Duodenal mucosa (tissue), 2 donors: ENCODE measurements around the gene PIK3C2G.

Source experiments
- H3K27ac ChIP-seq: one replicate; pipeline ENCODE4 v1.7.0; 2013; ENCODE audit warnings: low read depth, low read length
- H3K27me3 ChIP-seq, 2 donors: one replicate each; pipeline ENCODE4 v1.7.0; 2013; ENCODE audit warnings: low read length in 2 of 2, control low read depth in 1 of 2; ENCODE audit not compliant: insufficient read depth in 2 of 2, control insufficient read depth in 1 of 2
- H3K36me3 ChIP-seq, 2 donors: one replicate each; pipeline ENCODE4 v1.7.0; 2013; ENCODE audit warnings: low read length in 2 of 2, control low read depth in 1 of 2; ENCODE audit not compliant: insufficient read depth in 2 of 2, control insufficient read depth in 1 of 2
- H3K4me1 ChIP-seq, 2 donors: one replicate each; pipeline ENCODE4 v1.7.0; 2013; ENCODE audit warnings: low read length in 2 of 2, control low read depth in 1 of 2; ENCODE audit not compliant: insufficient read depth in 2 of 2, control insufficient read depth in 1 of 2
- H3K4me3 ChIP-seq, 2 donors: one replicate each; pipeline ENCODE4 v1.7.0; 2013; ENCODE audit warnings: low read length in 2 of 2, low read depth in 1 of 2
- H3K9ac ChIP-seq, 2 donors: one replicate each; pipeline ENCODE4 v1.7.0; 2013; ENCODE audit warnings: low read length in 2 of 2, low read depth in 1 of 2
- H3K9me3 ChIP-seq, 2 donors: one replicate each; pipeline ENCODE4 v1.7.0; 2013; ENCODE audit warnings: low read length in 2 of 2, control low read depth in 1 of 2; ENCODE audit not compliant: control insufficient read depth in 1 of 2

The PIK3C2G gene

GRCh38 chr12:18556161-18556560, 294.8 kb downstream of the PIK3C2G start:
- no peak overlapping the region for H3K4me3 ChIP-seq
- no peaks in the 10 kb centered on the region for H3K4me1 ChIP-seq
- H3K9me3 ChIP-seq, result no peaks in the 10 kb centered on the region
- no peaks in the 10 kb centered on the region for H3K27me3 ChIP-seq
- H3K36me3 ChIP-seq, result no peaks in the 10 kb centered on the region
- no peak overlapping the region for H3K27ac ChIP-seq
- H3K9ac ChIP-seq, result no peak overlapping the region

- Histone ChIP-seq H3K9ac (no peak overlapping the region), H3K36me3 (no peaks in the 10 kb centered on the region), H3K27ac (no peak overlapping the region), H3K4me1 (no peaks in the 10 kb centered on the region), H3K4me3 (no peak overlapping the region), H3K27me3 (no peaks in the 10 kb centered on the region), H3K9me3 (no peaks in the 10 kb centered on the region)
These were observed 297.9 kb downstream of the PIK3C2G start for GRCh38 chr12:18559242-18559641.

- no peaks in the 10 kb centered on the region for H3K9me3 ChIP-seq
- no peaks in the 10 kb centered on the region for H3K36me3 ChIP-seq
- H3K27me3 ChIP-seq, result no peaks in the 10 kb centered on the region
- no peak overlapping the region for H3K4me3 ChIP-seq
- no peak overlapping the region for H3K9ac ChIP-seq
- H3K27ac ChIP-seq, result no peak overlapping the region
- no peaks in the 10 kb centered on the region for H3K4me1 ChIP-seq
These were observed 301.2 kb downstream of the PIK3C2G start for GRCh38 chr12:18562531-18562930.

DNA sequence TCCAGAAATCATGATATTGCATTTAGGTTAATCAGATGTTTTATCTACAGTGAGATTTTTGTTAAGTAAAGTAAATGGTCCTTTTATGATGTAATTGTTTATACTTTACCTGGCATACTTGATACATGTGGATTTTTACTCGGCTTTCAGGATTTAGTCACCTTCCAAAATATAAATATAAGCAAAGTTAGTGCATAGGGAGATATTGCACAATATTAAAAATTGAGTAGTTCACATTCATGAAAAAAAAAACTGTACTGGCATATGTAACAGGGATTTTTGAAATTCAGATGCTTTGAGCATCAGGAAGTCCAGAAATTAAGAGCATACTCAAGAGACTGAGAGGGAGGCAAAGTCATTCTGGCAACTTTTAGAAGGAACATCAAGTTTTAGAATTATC, 303.0 kb downstream of the PIK3C2G start:
- H3K27ac ChIP-seq, result no peak overlapping the region
- H3K9ac ChIP-seq, result no peak overlapping the region
- H3K36me3 ChIP-seq, result no peaks in the 10 kb centered on the region
- no peaks in the 10 kb centered on the region for H3K4me1 ChIP-seq
- no peaks in the 10 kb centered on the region for H3K9me3 ChIP-seq
- H3K27me3 ChIP-seq, result no peaks in the 10 kb centered on the region
- H3K4me3 ChIP-seq, result no peak overlapping the region

GRCh38 chr12:18567787-18568186, 306.5 kb downstream of the PIK3C2G start:
- H3K27ac ChIP-seq, result no peak overlapping the region
- no peaks in the 10 kb centered on the region for H3K36me3 ChIP-seq
- H3K27me3 ChIP-seq, result no peaks in the 10 kb centered on the region
- H3K9me3 ChIP-seq, result no peaks in the 10 kb centered on the region
- no peak overlapping the region for H3K9ac ChIP-seq
- no peak overlapping the region for H3K4me3 ChIP-seq
- no peaks in the 10 kb centered on the region for H3K4me1 ChIP-seq

DNA sequence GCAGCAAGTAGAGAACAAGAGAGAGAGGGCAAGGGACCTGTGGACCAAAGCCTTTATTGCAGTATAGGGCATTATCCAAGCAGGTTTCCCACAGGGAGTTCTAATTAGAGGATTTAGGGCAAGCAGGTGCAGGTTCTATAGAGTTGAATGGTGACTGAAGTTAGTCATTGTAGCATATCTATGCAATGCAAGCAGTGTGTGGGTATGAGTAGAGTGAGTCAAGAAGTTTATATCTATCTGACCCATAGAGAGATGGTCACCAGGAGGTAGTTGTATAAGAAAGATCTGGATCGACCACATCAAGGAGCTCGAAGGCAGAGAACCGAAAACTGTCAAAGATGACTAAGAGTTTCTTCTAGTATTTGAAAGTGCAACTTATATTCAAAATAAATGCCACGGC, 309.2 kb downstream of the PIK3C2G start:
- Histone ChIP-seq H3K27me3 (no peaks in the 10 kb centered on the region), H3K4me1 (no peaks in the 10 kb centered on the region), H3K27ac (no peak overlapping the region), H3K36me3 (no peaks in the 10 kb centered on the region), H3K4me3 (no peak overlapping the region), H3K9me3 (no peaks in the 10 kb centered on the region), H3K9ac (no peak overlapping the region)

GRCh38 chr12:18576104-18576626, 314.8 kb downstream of the PIK3C2G start:
- Histone ChIP-seq H3K4me3 (no peak overlapping the region), H3K4me1 (no peaks in the 10 kb centered on the region), H3K27me3 (no peaks in the 10 kb centered on the region), H3K27ac (no peak overlapping the region), H3K9ac (no peak overlapping the region), H3K9me3 (no peaks in the 10 kb centered on the region), H3K36me3 (no peaks in the 10 kb centered on the region)

DNA sequence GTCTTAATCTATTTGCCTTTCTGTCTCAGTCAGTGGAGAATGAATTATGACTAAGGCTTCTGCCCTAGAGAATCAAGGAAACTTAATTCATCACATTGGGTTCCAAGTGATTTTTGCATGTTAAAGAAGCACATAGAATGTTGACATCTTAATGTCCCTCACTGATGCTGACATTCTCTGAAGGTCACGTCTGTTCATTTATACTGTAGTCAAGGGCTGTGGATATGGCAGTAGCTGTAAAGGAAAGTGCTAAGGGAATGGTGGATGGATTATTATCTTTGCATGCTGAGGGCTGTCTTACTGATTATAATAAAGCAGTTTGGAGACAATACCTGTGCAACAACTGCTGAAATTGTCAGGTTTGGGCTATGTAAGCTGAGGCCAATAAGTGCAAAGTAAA, 315.3 kb downstream of the PIK3C2G start:
- Histone ChIP-seq H3K4me1 (no peaks in the 10 kb centered on the region), H3K9me3 (no peaks in the 10 kb centered on the region), H3K4me3 (no peak overlapping the region), H3K27me3 (no peaks in the 10 kb centered on the region), H3K9ac (no peak overlapping the region), H3K27ac (no peak overlapping the region), H3K36me3 (no peaks in the 10 kb centered on the region)

- no peaks in the 10 kb centered on the region for H3K36me3 ChIP-seq
These were observed 316.9 kb downstream of the PIK3C2G start for GRCh38 chr12:18578191-18578590.

DNA sequence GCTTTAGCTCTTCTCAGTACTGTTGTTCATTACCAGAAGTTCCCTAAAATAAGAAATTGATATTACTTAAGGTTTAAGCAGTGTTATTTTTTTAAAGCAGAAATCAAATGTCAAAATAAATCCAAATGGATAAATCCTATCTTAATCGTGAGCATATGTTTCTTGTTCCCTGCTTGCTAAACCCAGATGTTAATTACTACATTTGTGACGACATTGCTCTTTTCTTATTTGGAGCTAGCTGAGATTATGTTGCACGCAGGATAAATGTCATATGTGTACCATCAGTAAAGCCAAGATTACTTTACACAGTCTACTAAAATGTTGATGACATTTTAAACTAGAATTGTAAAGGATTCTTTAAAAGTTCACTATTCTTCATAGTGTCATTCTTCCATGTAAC, 319.0 kb downstream of the PIK3C2G start:
- H3K9me3 ChIP-seq, result peaks cover 0 to 6% of the 10 kb centered on the region in 2 donors
- no peaks in the 10 kb centered on the region for H3K27me3 ChIP-seq
- no peaks in the 10 kb centered on the region for H3K4me1 ChIP-seq
- H3K27ac ChIP-seq, result no peak overlapping the region
- no peaks in the 10 kb centered on the region for H3K36me3 ChIP-seq
- H3K9ac ChIP-seq, result no peak overlapping the region
- H3K4me3 ChIP-seq, result no peak overlapping the region

More at GRCh38 chr12:18578191-18578590, 316.9 kb downstream of the PIK3C2G start:
- H3K4me3 ChIP-seq, result no peak overlapping the region
- H3K27me3 ChIP-seq, result no peaks in the 10 kb centered on the region
- no peak overlapping the region for H3K27ac ChIP-seq
- no peak overlapping the region for H3K9ac ChIP-seq
- no peaks in the 10 kb centered on the region for H3K4me1 ChIP-seq
- no peaks in the 10 kb centered on the region for H3K9me3 ChIP-seq

GRCh38 chr12:18580706-18581105, 319.4 kb downstream of the PIK3C2G start:
- Histone ChIP-seq H3K4me1 (no peaks in the 10 kb centered on the region), H3K9ac (no peak overlapping the region), H3K4me3 (no peak overlapping the region), H3K36me3 (no peaks in the 10 kb centered on the region), H3K27ac (no peak overlapping the region), H3K9me3 (peaks cover 0 to 6% of the 10 kb centered on the region in 2 donors), H3K27me3 (no peaks in the 10 kb centered on the region)
